ENCODE measurements around the gene SOAT2.

SOAT2 gene

GRCh38 chr12:53113136-53113705 lies 9.9 kb downstream of the SOAT2 start:
- DNase-seq, result no peak

- DNase-seq, result no peak
These were observed 10.7 kb downstream of the SOAT2 start for GRCh38 chr12:53113951-53114350.

GRCh38 chr12:53115112-53115890 lies 12.0 kb downstream of the SOAT2 start:
- DNase-seq, result no peak

GRCh38 chr12:53115891-53116648 lies 12.8 kb downstream of the SOAT2 start:
- DNase-seq, result no peak

GRCh38 chr12:53118751-53119300 lies 15.5 kb downstream of the SOAT2 start:
- DNase-seq, result no peak

- DNase-seq, result no peak
These were observed 17.6 kb downstream of the SOAT2 start for GRCh38 chr12:53120685-53121525.

- DNase-seq, result no peak
These were observed 19.7 kb downstream of the SOAT2 start for GRCh38 chr12:53122961-53123468.

- DNase-seq, result no peak
These were observed 20.5 kb downstream of the SOAT2 start for GRCh38 chr12:53123578-53124351.

GRCh38 chr12:53124352-53124723 lies 21.1 kb downstream of the SOAT2 start:
- no peak for DNase-seq

GRCh38 chr12:53127169-53127568 lies 23.9 kb downstream of the SOAT2 start:
- DNase-seq, result no peak

GRCh38 chr12:53128780-53129569 lies 25.7 kb downstream of the SOAT2 start:
- DNase-seq, result no peak

- no peak for DNase-seq
These were observed 28.6 kb downstream of the SOAT2 start for GRCh38 chr12:53131844-53132243.

GRCh38 chr12:53133722-53134121 lies 30.4 kb downstream of the SOAT2 start:
- no peak for DNase-seq

GRCh38 chr12:53143355-53143754 lies 40.1 kb downstream of the SOAT2 start:
- DNase-seq, result no peak

- no peak for DNase-seq
These were observed 42.3 kb downstream of the SOAT2 start for GRCh38 chr12:53145383-53146260.

GRCh38 chr12:53147181-53147580 lies 43.9 kb downstream of the SOAT2 start:
- no peak for DNase-seq

GRCh38 chr12:53147653-53148052 lies 44.4 kb downstream of the SOAT2 start:
- no peak for DNase-seq

GRCh38 chr12:53151039-53151438 lies 47.8 kb downstream of the SOAT2 start:
- no peak for DNase-seq

- DNase-seq, result no peak
These were observed 49.1 kb downstream of the SOAT2 start for GRCh38 chr12:53152390-53152789.
